ENCODE data around the gene UNK.

Gene UNK

DNA sequence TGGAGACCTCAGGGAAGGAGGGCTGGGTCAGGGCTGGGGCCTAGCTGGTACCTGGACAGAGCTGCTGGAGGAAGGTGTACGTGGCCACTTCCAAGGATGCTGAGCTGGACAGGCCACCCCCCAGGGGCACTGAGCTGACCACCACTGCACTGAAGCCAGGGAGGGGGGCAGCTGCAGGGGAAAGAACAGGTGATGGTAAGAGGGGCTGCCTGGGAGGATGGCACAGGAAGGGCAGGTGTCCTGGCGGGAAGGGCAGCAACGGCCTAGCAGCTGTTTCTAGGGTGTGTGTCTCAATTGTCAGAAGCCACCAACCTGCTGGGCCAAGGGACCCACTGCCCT is 21.4 kb upstream of the UNK start:
- no peak for DNase-seq (ENCODE audit: extremely low read depth, low read depth)
- TF ChIP-seq, protein P1, sequence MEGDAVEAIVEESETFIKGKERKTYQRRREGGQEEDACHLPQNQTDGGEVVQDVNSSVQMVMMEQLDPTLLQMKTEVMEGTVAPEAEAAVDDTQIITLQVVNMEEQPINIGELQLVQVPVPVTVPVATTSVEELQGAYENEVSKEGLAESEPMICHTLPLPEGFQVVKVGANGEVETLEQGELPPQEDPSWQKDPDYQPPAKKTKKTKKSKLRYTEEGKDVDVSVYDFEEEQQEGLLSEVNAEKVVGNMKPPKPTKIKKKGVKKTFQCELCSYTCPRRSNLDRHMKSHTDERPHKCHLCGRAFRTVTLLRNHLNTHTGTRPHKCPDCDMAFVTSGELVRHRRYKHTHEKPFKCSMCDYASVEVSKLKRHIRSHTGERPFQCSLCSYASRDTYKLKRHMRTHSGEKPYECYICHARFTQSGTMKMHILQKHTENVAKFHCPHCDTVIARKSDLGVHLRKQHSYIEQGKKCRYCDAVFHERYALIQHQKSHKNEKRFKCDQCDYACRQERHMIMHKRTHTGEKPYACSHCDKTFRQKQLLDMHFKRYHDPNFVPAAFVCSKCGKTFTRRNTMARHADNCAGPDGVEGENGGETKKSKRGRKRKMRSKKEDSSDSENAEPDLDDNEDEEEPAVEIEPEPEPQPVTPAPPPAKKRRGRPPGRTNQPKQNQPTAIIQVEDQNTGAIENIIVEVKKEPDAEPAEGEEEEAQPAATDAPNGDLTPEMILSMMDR (IDR thresholded peaks at IDR 0.05; ENCODE audit: low read depth, low read length), result no peak

DNA sequence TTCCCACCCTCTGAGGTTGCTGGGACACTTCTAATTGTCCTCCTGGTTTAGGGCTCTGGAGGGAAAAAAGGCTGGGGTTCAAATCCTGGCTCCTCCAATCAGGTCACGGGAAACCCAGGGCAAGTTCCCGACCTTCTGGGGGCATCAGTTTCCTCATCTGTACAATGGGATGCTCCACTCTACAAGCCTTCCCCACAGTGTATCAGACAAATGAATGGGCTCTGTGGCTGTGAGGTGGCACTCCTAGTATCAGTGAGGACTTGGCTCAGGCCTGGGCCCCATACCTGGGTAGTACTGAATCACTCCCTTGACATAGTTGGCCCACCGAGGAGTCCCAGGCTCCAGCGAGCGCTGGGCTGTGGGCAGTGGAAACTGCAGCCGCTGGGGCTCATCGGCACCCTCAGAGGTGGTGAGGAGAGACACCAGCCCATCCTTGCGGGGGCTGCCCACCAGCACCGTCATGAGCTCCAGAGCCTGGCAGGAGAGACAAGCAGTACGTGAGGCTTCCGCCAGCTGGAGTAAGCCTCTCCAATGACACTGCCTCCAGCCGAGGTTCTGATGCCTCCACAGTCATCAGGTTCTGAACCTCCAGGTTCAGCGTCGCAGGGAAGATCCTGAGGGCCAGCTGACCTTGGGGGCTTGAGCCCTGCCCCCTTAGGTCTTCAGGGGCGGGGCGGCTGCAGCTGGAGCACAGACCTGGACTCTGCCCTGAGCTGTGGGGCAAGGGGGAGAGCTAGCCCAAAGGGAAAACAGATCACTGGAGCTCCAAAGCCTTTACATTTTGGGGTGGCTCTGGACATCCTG is 20.8 kb upstream of the UNK start:
- TF ChIP-seq, protein P1 (IDR thresholded peaks at IDR 0.05; ENCODE audit: low read depth, low read length), result no peak
- DNase-seq (ENCODE audit: extremely low read depth, low read depth), result no peak

- no peak for DNase-seq (ENCODE audit: extremely low read depth, low read depth)
- TF ChIP-seq, protein P1 (IDR thresholded peaks at IDR 0.05; ENCODE audit: low read depth, low read length), result no peak
Measured at GRCh38 chr17:75764417-75764710, 20.2 kb upstream of the UNK start.

DNA sequence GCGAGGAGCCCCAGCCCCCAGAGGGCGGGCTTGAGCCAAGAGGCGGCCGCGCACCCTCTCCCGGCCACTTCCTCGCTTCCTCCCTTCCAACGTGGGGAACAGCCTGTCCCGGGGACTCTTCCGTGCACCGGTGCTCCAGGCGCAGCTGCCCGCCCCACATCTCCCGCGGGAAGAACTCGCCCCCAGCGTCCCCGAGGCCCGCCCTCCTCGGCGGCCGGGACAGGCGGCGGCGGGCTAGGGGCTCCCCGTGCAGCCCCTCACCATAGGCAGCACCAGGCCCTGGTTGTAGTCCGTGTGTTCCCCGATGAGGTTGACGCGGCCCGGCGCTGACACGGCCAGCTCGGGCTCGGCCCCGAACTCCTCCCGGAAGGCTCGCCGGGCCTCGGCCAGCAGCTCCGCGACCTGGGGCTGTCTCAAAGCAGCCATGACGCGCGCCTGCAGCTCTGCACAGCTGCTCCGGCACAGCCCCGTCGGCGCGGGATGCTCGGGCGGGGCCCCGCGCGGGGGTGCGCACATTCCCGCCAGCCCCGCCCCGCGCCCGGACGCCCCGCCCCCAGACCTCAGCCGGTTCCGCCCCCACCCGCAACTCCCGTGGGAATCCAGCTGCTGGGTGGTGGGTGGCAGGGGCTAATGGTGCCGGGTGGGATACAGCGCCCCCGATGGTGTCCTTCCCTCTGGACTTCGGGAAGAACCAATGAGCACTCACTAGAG is 19.7 kb upstream of the UNK start, which contains the start of gene GALK1:
Gene GALK1 (minus strand): TSS at position 482 of the 711 bp plus-strand sequence. CDS start 56 bp downstream, at position 426.
- no peak for DNase-seq (ENCODE audit: extremely low read depth, low read depth)

DNA sequence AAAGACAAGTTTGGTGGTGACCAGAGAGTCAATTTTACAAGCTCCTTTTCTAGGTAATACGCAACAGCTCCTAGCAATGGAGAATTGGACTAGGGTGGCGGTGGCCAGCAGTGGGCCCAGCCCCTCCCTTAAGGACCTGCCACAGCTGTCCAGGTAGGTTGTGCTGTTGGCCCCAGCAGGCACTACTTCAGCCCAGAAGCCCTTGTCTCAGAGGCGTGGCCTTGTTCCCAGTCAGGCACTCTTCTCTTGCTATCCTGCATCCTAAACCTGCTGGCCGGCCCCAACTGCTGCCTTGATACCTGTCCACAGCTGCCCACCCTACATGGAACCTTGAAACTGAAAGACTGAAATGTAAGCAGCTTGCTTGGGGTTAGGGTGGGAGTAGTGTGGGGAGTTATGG is 18.6 kb upstream of the UNK start:
- TF ChIP-seq, protein P1 (IDR thresholded peaks at IDR 0.05; ENCODE audit: low read depth, low read length), result no peak
- DNase-seq (ENCODE audit: extremely low read depth, low read depth), result no peak

More for the DNA sequence above, 19.7 kb upstream of the UNK start, which contains the start of gene GALK1:
- TF ChIP-seq, protein P1 (IDR thresholded peaks at IDR 0.05; ENCODE audit: low read depth, low read length), result peak; percentile 67

- DNase-seq (ENCODE audit: extremely low read depth, low read depth), result no peak
- TF ChIP-seq, protein P1 (IDR thresholded peaks at IDR 0.05; ENCODE audit: low read depth, low read length), result no peak
Measured at GRCh38 chr17:75767881-75768280, 16.7 kb upstream of the UNK start.

- TF ChIP-seq, protein P1 (IDR thresholded peaks at IDR 0.05; ENCODE audit: low read depth, low read length), result no peak
- no peak for DNase-seq (ENCODE audit: extremely low read depth, low read depth)
Measured at GRCh38 chr17:75769536-75769935, 15.1 kb upstream of the UNK start.

Data from AG09319 (cell line).